ENCODE measurements around the gene TMEM120B.

- TF ChIP-seq CTCF (IDR thresholded peaks at IDR 0.05) (no peak), POLR2AphosphoS5 (IDR thresholded peaks at IDR 0.05) (no peak)
Observed at GRCh38 chr12:121702944-121703343, 9.6 kb upstream of the TMEM120B start.

Data from upper lobe of left lung (tissue), 4 donors.